Smooth muscle cell (in vitro differentiated cells): ENCODE measurements around the gene FAM228A. TPM values are rescaled to one million over a fixed set of nuclear protein-coding genes. Genes with fewer than 3 reads are reported as not detected.

Experiments used
- DNase-seq: peaks from one replicate; lab custom pipeline; 2025; ENCODE audit not compliant: unreplicated experiment; lab: John Stamatoyannopoulos, UW
- H2AFZ ChIP-seq: fragments of 200-600 bp; sonication (generic); 2 replicates; pipeline ENCODE4 v1.6.0; 2016; ENCODE audit warnings: antibody characterized with exemption, low read depth, mild to moderate bottlenecking
- H3F3A ChIP-seq: fragments of 200-600 bp; sonication (generic); 2 replicates; pipeline ENCODE4 v1.6.0; 2017; ENCODE audit warnings: antibody characterized with exemption, low read depth
- H3K27ac ChIP-seq: fragments of 200-600 bp; sonication (generic); 2 replicates; pipeline ENCODE4 v1.5.1; 2016; ENCODE audit warnings: low read depth, mild to moderate bottlenecking
- H3K27me3 ChIP-seq: fragments of 200-600 bp; sonication (generic); 2 replicates; pipeline ENCODE4 v1.6.1; 2016; ENCODE audit warnings: low read depth, mild to moderate bottlenecking
- H3K36me3 ChIP-seq: fragments of 200-600 bp; sonication (generic); 2 replicates; pipeline ENCODE4 v1.5.1; 2016; ENCODE audit warnings: low read depth
- H3K4me1 ChIP-seq: fragments of 200-600 bp; sonication (generic); 2 replicates; pipeline ENCODE4 v1.5.1; 2016; ENCODE audit warnings: low read depth
- H3K4me2 ChIP-seq: fragments of 200-600 bp; sonication (generic); 2 replicates; pipeline ENCODE4 v1.6.0; 2016; ENCODE audit warnings: mild to moderate bottlenecking
- H3K4me3 ChIP-seq: fragments of 200-600 bp; sonication (generic); 2 replicates; pipeline ENCODE4 v1.5.1; 2016; ENCODE audit warnings: mild to moderate bottlenecking
- H3K79me2 ChIP-seq: fragments of 200-600 bp; sonication (generic); 2 replicates; pipeline ENCODE4 v1.6.0; 2016; ENCODE audit warnings: low read depth, mild to moderate bottlenecking
- H3K9ac ChIP-seq: fragments of 200-600 bp; sonication (generic); 2 replicates; pipeline ENCODE4 v1.6.0; 2016; ENCODE audit warnings: low read depth
- H3K9me3 ChIP-seq: fragments of 200-600 bp; sonication (generic); replicated peaks from 2 replicates; pipeline ENCODE4 v1.5.1; 2016; ENCODE audit warnings: low read depth
- H4K20me1 ChIP-seq: fragments of 200-600 bp; sonication (generic); 2 replicates; pipeline ENCODE4 v1.6.0; 2016; ENCODE audit warnings: low read depth
- WGBS: methylation state at CpG from one replicate; pipeline ENCODE4 v1.1.7; 2016; ENCODE audit warnings: low lambda C conversion rate; 5-methylcytosine and 5-hydroxymethylcytosine counted together
- polyA plus RNA-seq: library from polyadenylated mRNA; unstranded; fragments of >200 nt; fragmentation: Nextera tagmentation; extraction: Ambion mirVana; gene quantifications from 2 replicates; pipeline ENCODE4 v1.2.1, GENCODE V29; 2016
- total RNA-seq: library from RNA; depleted of rRNA; stranded (reverse); fragments of >200 nt; gene quantifications from 2 replicates; pipeline ENCODE4 v1.2.3, GENCODE V29; 2014
- TF ChIP-seq, protein P1 (sequence below): fragments of 200-600 bp; sonication (generic); IDR thresholded peaks from 2 replicates; pipeline ENCODE4 v1.5.1; 2017; ENCODE audit warnings: borderline replicate concordance, mild to moderate bottlenecking, antibody characterized with exemption; ENCODE audit not compliant: insufficient read depth, poor library complexity, severe bottlenecking

The FAM228A gene
- total and polyA plus RNA-seq, 2 experiments from 2014 or later: 0.57 TPM; not detected in 1

DNA sequence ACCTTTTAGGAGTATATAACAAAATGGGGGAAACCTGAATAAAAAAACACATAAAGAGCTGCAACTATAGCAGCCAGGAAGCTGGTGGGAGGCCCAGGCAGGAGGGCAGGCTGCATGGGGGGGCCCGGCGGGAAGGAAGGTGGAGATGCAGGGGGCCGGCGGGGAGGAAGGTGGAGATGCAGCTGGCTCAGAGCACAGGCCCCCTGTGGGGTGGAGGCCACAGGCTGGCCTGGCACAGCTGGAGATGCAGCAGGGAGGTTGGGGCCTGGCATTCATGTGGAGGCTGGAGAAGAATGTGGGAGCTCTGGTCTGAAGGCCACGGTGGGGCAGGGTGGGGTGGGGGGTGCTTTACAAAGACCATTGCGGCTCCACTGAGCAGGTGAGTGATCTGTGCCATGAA is 31.4 kb downstream of the FAM228A start:
- H3K36me3 ChIP-seq: no peaks in the 10 kb centered on the region
- H3K79me2 ChIP-seq: no peaks in the 10 kb centered on the region
- no peak overlapping the region for H3K4me2 ChIP-seq
- H3F3A ChIP-seq: no peaks in the 10 kb centered on the region
- no peak overlapping the region for H2AFZ ChIP-seq
- TF ChIP-seq, protein P1, sequence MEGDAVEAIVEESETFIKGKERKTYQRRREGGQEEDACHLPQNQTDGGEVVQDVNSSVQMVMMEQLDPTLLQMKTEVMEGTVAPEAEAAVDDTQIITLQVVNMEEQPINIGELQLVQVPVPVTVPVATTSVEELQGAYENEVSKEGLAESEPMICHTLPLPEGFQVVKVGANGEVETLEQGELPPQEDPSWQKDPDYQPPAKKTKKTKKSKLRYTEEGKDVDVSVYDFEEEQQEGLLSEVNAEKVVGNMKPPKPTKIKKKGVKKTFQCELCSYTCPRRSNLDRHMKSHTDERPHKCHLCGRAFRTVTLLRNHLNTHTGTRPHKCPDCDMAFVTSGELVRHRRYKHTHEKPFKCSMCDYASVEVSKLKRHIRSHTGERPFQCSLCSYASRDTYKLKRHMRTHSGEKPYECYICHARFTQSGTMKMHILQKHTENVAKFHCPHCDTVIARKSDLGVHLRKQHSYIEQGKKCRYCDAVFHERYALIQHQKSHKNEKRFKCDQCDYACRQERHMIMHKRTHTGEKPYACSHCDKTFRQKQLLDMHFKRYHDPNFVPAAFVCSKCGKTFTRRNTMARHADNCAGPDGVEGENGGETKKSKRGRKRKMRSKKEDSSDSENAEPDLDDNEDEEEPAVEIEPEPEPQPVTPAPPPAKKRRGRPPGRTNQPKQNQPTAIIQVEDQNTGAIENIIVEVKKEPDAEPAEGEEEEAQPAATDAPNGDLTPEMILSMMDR: no peak
- no peaks in the 10 kb centered on the region for H3K9me3 ChIP-seq
- H3K27ac ChIP-seq: no peak overlapping the region
- WGBS: 88% methylated on average over 2 of the region's 6 CpGs
- DNase-seq: no peak
- H3K27me3 ChIP-seq: no peaks in the 10 kb centered on the region
- H4K20me1 ChIP-seq: no peaks in the 10 kb centered on the region
- H3K4me1 ChIP-seq: no peaks in the 10 kb centered on the region
- no peak overlapping the region for H3K4me3 ChIP-seq
- no peak overlapping the region for H3K9ac ChIP-seq

DNA sequence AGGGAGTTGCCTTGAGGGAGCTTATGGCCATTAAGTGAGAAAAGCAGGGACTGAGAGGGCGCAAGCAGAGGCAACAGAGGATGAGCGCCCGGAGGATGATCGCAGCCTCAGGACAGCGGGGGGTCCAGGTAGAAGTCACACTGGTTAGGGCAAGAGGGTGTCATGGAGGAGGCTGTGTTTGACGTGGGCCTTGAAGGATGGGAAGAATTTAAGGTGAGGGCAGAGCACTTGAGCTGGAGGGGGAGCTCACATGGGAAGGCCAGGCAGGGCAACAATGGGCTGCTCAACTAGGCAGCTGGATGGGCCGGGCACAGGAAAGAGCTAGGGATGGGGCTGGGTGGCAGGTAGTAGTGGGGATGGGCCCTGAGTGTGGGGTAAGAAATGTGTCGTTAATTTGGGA is 31.9 kb downstream of the FAM228A start:
- H3K4me1 ChIP-seq: no peaks in the 10 kb centered on the region
- H3K79me2 ChIP-seq: no peaks in the 10 kb centered on the region
- H3K9ac ChIP-seq: no peak overlapping the region
- no peaks in the 10 kb centered on the region for H3K36me3 ChIP-seq
- H3K4me3 ChIP-seq: no peak overlapping the region
- no peaks in the 10 kb centered on the region for H3F3A ChIP-seq
- no peaks in the 10 kb centered on the region for H3K27me3 ChIP-seq
- no peak for DNase-seq
- no peak overlapping the region for H3K27ac ChIP-seq
- H2AFZ ChIP-seq: no peak overlapping the region
- no peaks in the 10 kb centered on the region for H4K20me1 ChIP-seq
- 83% methylated on average over 8 of the region's 8 CpGs for WGBS
- H3K4me2 ChIP-seq: no peak overlapping the region
- TF ChIP-seq, protein P1: no peak
- H3K9me3 ChIP-seq: no peaks in the 10 kb centered on the region

DNA sequence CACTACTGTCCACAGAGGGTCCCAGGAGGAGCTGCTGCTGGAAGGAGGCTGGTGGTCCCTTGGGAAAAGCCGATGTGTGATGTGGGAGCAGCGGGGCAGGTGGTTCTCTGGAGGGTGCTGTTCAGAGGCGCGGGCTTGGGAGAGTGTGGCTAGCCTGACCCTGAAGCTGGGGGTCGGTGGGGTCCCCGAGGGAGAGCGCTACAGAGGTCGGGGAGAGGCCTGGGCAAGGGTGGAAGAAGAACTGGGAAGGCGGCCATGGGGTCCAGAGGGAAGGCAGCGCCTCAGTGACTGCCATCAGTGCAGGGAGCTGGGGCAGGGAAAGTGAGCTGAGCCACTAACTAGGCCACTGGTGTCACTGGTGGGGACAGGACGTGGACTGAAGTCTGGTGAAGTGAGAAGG is 32.5 kb downstream of the FAM228A start:
- no peaks in the 10 kb centered on the region for H3K36me3 ChIP-seq
- H3K27me3 ChIP-seq: no peaks in the 10 kb centered on the region
- TF ChIP-seq, protein P1: no peak
- no peak overlapping the region for H2AFZ ChIP-seq
- no peak overlapping the region for H3K4me3 ChIP-seq
- no peaks in the 10 kb centered on the region for H3F3A ChIP-seq
- 80% methylated on average over 5 of the region's 11 CpGs for WGBS
- H3K9me3 ChIP-seq: no peaks in the 10 kb centered on the region
- no peak overlapping the region for H3K27ac ChIP-seq
- no peaks in the 10 kb centered on the region for H3K4me1 ChIP-seq
- H3K79me2 ChIP-seq: no peaks in the 10 kb centered on the region
- DNase-seq: no peak
- no peak overlapping the region for H3K4me2 ChIP-seq
- no peak overlapping the region for H3K9ac ChIP-seq
- H4K20me1 ChIP-seq: no peaks in the 10 kb centered on the region

DNA sequence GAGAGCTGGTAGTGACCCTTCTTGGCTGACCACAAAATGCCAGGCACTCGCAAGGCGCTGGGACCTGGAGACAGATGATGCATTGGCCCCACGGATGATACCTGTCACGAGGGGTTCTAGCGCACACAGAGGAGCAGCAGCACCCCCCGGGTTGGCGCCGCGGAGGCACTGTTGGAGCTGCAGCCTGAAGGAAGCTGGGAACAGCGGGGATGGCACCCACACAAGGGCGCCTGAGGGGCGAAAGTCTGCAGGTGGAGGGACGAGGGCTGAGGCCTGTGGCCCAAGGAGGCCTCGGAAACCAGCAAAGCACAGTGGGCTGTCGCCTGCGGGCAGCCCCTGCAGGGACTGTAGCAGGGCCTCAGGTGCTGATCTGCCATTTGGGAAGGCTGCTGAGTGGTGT is 33.6 kb downstream of the FAM228A start:
- 98% methylated on average over 16 of the region's 16 CpGs for WGBS
- no peak overlapping the region for H3K9ac ChIP-seq

More for the DNA sequence above, 33.6 kb downstream of the FAM228A start:
- TF ChIP-seq, protein P1: no peak
- no peaks in the 10 kb centered on the region for H3F3A ChIP-seq
- H4K20me1 ChIP-seq: no peaks in the 10 kb centered on the region
- no peaks in the 10 kb centered on the region for H3K27me3 ChIP-seq
- H3K79me2 ChIP-seq: no peaks in the 10 kb centered on the region
- no peak overlapping the region for H3K4me2 ChIP-seq
- H3K27ac ChIP-seq: no peak overlapping the region
- H3K4me1 ChIP-seq: no peaks in the 10 kb centered on the region
- no peak overlapping the region for H3K4me3 ChIP-seq
- no peaks in the 10 kb centered on the region for H3K36me3 ChIP-seq
- no peak for DNase-seq
- H3K9me3 ChIP-seq: no peaks in the 10 kb centered on the region
- no peak overlapping the region for H2AFZ ChIP-seq
